ENCODE data around the gene SLC25A45.

GRCh38 chr11:65427691-65428577, 45.5 kb upstream of the SLC25A45 start:
- TF ChIP-seq CTCF (IDR thresholded peaks at IDR 0.05): no peak
- peak in 1 of 2 donors; percentile 24 for TF ChIP-seq POLR2A (IDR thresholded peaks at IDR 0.05)
- TF ChIP-seq POLR2AphosphoS5 (IDR thresholded peaks at IDR 0.05): peak in 2 of 3 donors; percentile 62 to 67
- no peak for TF ChIP-seq EP300 (IDR thresholded peaks at IDR 0.05)

Measured in suprapubic skin (tissue), 4 donors.